ENCODE results near the gene WBP11. TPM values are rescaled to one million over a fixed set of nuclear protein-coding genes. Genes with fewer than 3 reads are reported as not detected.

Gene WBP11
- total and polyA plus RNA-seq, 9 of the 15 experiments (the other 6 are each of a cell fraction or from before 2014, with no cell fraction given), result 7.7 to 60.8 (median 24.6) TPM

GRCh38 chr12:14803011-14803829 lies at the start of gene WBP11, which contains the start of gene C12orf60 (continued):
- TF ChIP-seq TFAP4 (CRISPR knock-in tag; IDR thresholded peaks at IDR 0.05; ENCODE audit: borderline replicate concordance) (no peak), PHF20 (IDR thresholded peaks at IDR 0.05; ENCODE audit: partially characterized antibody) (peak; percentile 30), ID3 (CRISPR knock-in tag; IDR thresholded peaks at IDR 0.05) (no peak), ID3 (tag; IDR thresholded peaks at IDR 0.05) (peak; percentile 18; the same call in 1 of the 2 replicates), NFRKB (IDR thresholded peaks at IDR 0.05; ENCODE audit: low read depth) (peak; percentile 78), JUN (IDR thresholded peaks at IDR 0.05; ENCODE audit: borderline replicate concordance, low read depth, low read length) (no peak), JUN (CRISPR knock-in tag; IDR thresholded peaks at IDR 0.05; ENCODE audit: borderline replicate concordance) (no peak), HDAC1 (IDR thresholded peaks at IDR 0.05) (peak in 1 of 2 experiments; percentile 66; a peak in 1 of 4 replicates), GTF2A2 (tag; IDR thresholded peaks at IDR 0.05) (no peak), ZNF695 (CRISPR knock-in tag; IDR thresholded peaks at IDR 0.05) (no peak), DDX20 (tag; IDR thresholded peaks at IDR 0.05; ENCODE audit: low read depth) (no peak), CBX1 (IDR thresholded peaks at IDR 0.05; ENCODE audit: low read depth) (no peak), RBM22 (IDR thresholded peaks at IDR 0.05; ENCODE audit: low read depth, low read length, poor library complexity, severe bottlenecking) (no peak), ZNF764 (CRISPR knock-in tag; IDR thresholded peaks at IDR 0.05; ENCODE audit: low read depth) (no peak), MCM7 (IDR thresholded peaks at IDR 0.05) (no peak), EWSR1 (IDR thresholded peaks at IDR 0.05; ENCODE audit: borderline replicate concordance, low read depth, partially characterized antibody) (no peak), MAX (CRISPR knock-in tag; IDR thresholded peaks at IDR 0.05) (no peak), NR1H2 (CRISPR knock-in tag; IDR thresholded peaks at IDR 0.05) (no peak), TAF1 (IDR thresholded peaks at IDR 0.05; ENCODE audit: control insufficient read depth, extremely low read depth, insufficient read depth, low read length, severe bottlenecking) (peak; percentile 88), NCOA4 (IDR thresholded peaks at IDR 0.05; ENCODE audit: partially characterized antibody) (no peak), NFE2L1 (tag; IDR thresholded peaks at IDR 0.05; ENCODE audit: borderline replicate concordance, low read depth) (no peak), TFAM (CRISPR knock-in tag; conservative IDR thresholded peaks at IDR 0.05) (no peak), L3MBTL2 (IDR thresholded peaks at IDR 0.05) (peak; percentile 51), PML (IDR thresholded peaks at IDR 0.05; ENCODE audit: low read length) (0 out of 2 replicates have a peak, but pooled peaks have one; percentile 20), GABPB1 (CRISPR knock-in tag; IDR thresholded peaks at IDR 0.05) (peak; percentile 91; the same call in 1 of the 2 replicates), RNF2 (IDR thresholded peaks at IDR 0.05) (no peak), SRSF1 (IDR thresholded peaks at IDR 0.05; ENCODE audit: low read depth, low read length) (no peak), ZNF121 (CRISPR knock-in tag; conservative IDR thresholded peaks at IDR 0.05) (no peak), GATAD2A (IDR thresholded peaks at IDR 0.05) (no peak), PURB (CRISPR knock-in tag; IDR thresholded peaks at IDR 0.05; ENCODE audit: low read depth) (no peak)
